ENCODE results near the gene TPST2. TPM values are rescaled to one million over a fixed set of nuclear protein-coding genes. Genes with fewer than 3 reads are reported as not detected.
A peak's percentile ranks its signal among the peaks of the same experiment; 100 is the strongest.

TPST2 gene
- total RNA-seq, 2 experiments from 2014 or later, result 17.4 to 18.3 TPM

GRCh38 chr22:26525946-26526564 is 63.9 kb downstream of the TPST2 start:
- no peak for DNase-seq
- no peak overlapping the region for H3K27ac Mint-ChIP-seq
- no peak for ATAC-seq
- H3K4me1 Mint-ChIP-seq, result no peaks in the 10 kb centered on the region
- peaks cover 14% of the 10 kb centered on the region for H3K36me3 Mint-ChIP-seq (ENCODE audit: low read depth)
- POLR2A ChIA-PET, result no interaction called here
- no peaks in the 10 kb centered on the region for H3K27me3 Mint-ChIP-seq
- no peaks in the 10 kb centered on the region for H3K9me3 Mint-ChIP-seq (ENCODE audit: low read depth)
- intact Hi-C loops (cut with DNase I, micrococcal nuclease), result no loop called here
- CTCF ChIA-PET, result no interaction called here
- no peak overlapping the region for H3K4me3 Mint-ChIP-seq

- DNase-seq (no peak), ATAC-seq (no peak)
- Mint-ChIP-seq H3K4me3 (no peak overlapping the region), H3K9me3 (ENCODE audit: low read depth) (no peaks in the 10 kb centered on the region), H3K27me3 (no peaks in the 10 kb centered on the region), H3K4me1 (no peaks in the 10 kb centered on the region), H3K27ac (no peak overlapping the region), H3K36me3 (ENCODE audit: low read depth) (peaks cover 10% of the 10 kb centered on the region)
- intact Hi-C loops (cut with DNase I, micrococcal nuclease), result no loop called here
- POLR2A ChIA-PET, result no interaction called here
- CTCF ChIA-PET, result no interaction called here
Measured at GRCh38 chr22:26524870-26525269, 65.1 kb downstream of the TPST2 start.

GRCh38 chr22:26522592-26522991 is 67.3 kb downstream of the TPST2 start:
- ChIA-PET CTCF (interaction anchor here (0.6 to 1.2 kb wide), 3 partner anchors 21 to 71 kb away, joined by 3 read pairs; partner anchors contain the start of genes HPS4 and SRRD), POLR2A (no interaction called here)
- H3K4me1 Mint-ChIP-seq, result no peaks in the 10 kb centered on the region
- intact Hi-C loops (cut with DNase I, micrococcal nuclease), result no loop called here
- no peak overlapping the region for H3K27ac Mint-ChIP-seq
- peaks cover 7% of the 10 kb centered on the region for H3K36me3 Mint-ChIP-seq (ENCODE audit: low read depth)
- DNase-seq (no peak), ATAC-seq (no peak)
- H3K9me3 Mint-ChIP-seq (ENCODE audit: low read depth), result no peaks in the 10 kb centered on the region
- no peak overlapping the region for H3K4me3 Mint-ChIP-seq
- H3K27me3 Mint-ChIP-seq, result no peaks in the 10 kb centered on the region

- H3K27ac Mint-ChIP-seq, result no peak overlapping the region
- H3K4me3 Mint-ChIP-seq, result no peak overlapping the region
- CTCF ChIA-PET, result interaction anchor here (1.2 kb wide), 1 partner anchor 21 kb away, joined by 3 read pairs; no protein-coding TSS in a partner anchor
- POLR2A ChIA-PET, result no interaction called here
- intact Hi-C loops (cut with DNase I, micrococcal nuclease), result no loop called here
- H3K9me3 Mint-ChIP-seq (ENCODE audit: low read depth), result no peaks in the 10 kb centered on the region
- H3K4me1 Mint-ChIP-seq, result no peaks in the 10 kb centered on the region
- ATAC-seq (no peak), DNase-seq (no peak)
- peaks cover 6% of the 10 kb centered on the region for H3K36me3 Mint-ChIP-seq (ENCODE audit: low read depth)
- no peaks in the 10 kb centered on the region for H3K27me3 Mint-ChIP-seq
Measured at GRCh38 chr22:26522012-26522411, 67.9 kb downstream of the TPST2 start.

- H3K4me1 Mint-ChIP-seq, result peaks cover 12% of the 10 kb centered on the region
- H3K36me3 Mint-ChIP-seq (ENCODE audit: low read depth), result no peaks in the 10 kb centered on the region
- H3K4me3 Mint-ChIP-seq, result no peak overlapping the region
- ChIA-PET POLR2A (no interaction called here), CTCF (interaction anchor here (1.2 kb wide), 1 partner anchor 15 kb away, joined by 4 read pairs; no protein-coding TSS in a partner anchor)
- no peaks in the 10 kb centered on the region for H3K27me3 Mint-ChIP-seq
- ATAC-seq (no peak), DNase-seq (no peak)
- no peak overlapping the region for H3K27ac Mint-ChIP-seq
- intact Hi-C loops (cut with DNase I, micrococcal nuclease), result no loop called here
- no peaks in the 10 kb centered on the region for H3K9me3 Mint-ChIP-seq (ENCODE audit: low read depth)
Measured at GRCh38 chr22:26517429-26517828, 72.5 kb downstream of the TPST2 start.

- intact Hi-C loops (cut with DNase I, micrococcal nuclease), result no loop called here
- no peak for ATAC-seq
Measured at GRCh38 chr22:26516503-26516902, 73.4 kb downstream of the TPST2 start.

GRCh38 chr22:26515931-26516330 is 74.0 kb downstream of the TPST2 start:
- Mint-ChIP-seq H3K9me3 (ENCODE audit: low read depth) (no peaks in the 10 kb centered on the region), H3K36me3 (ENCODE audit: low read depth) (no peaks in the 10 kb centered on the region), H3K4me3 (no peak overlapping the region), H3K4me1 (peaks cover 17% of the 10 kb centered on the region), H3K27me3 (no peaks in the 10 kb centered on the region), H3K27ac (no peak overlapping the region)
- DNase-seq (no peak), ATAC-seq (no peak)
- ChIA-PET POLR2A (no interaction called here), CTCF (no interaction called here)
- intact Hi-C loops (cut with DNase I, micrococcal nuclease), result no loop called here

More at GRCh38 chr22:26516503-26516902, 73.4 kb downstream of the TPST2 start:
- Mint-ChIP-seq H3K4me3 (no peak overlapping the region), H3K27ac (no peak overlapping the region), H3K4me1 (peaks cover 12% of the 10 kb centered on the region), H3K27me3 (no peaks in the 10 kb centered on the region), H3K36me3 (ENCODE audit: low read depth) (no peaks in the 10 kb centered on the region), H3K9me3 (ENCODE audit: low read depth) (no peaks in the 10 kb centered on the region)
- DNase-seq, result no peak
- CTCF ChIA-PET, result no interaction called here
- POLR2A ChIA-PET, result interaction anchor here (0.7 kb wide), 1 partner anchor 34 kb away, joined by 7 read pairs; no protein-coding TSS in a partner anchor

- Mint-ChIP-seq H3K4me3 (no peak overlapping the region), H3K9me3 (ENCODE audit: low read depth) (no peaks in the 10 kb centered on the region), H3K4me1 (peaks cover 22% of the 10 kb centered on the region), H3K27ac (no peak overlapping the region), H3K36me3 (ENCODE audit: low read depth) (peaks cover 4% of the 10 kb centered on the region), H3K27me3 (no peaks in the 10 kb centered on the region)
- CTCF ChIA-PET, result interaction anchor here (0.7 to 1.0 kb wide), 2 partner anchors 9 to 129 kb away, joined by 3 read pairs; no protein-coding TSS in a partner anchor
- no peak for ATAC-seq
- intact Hi-C loops (cut with DNase I, micrococcal nuclease), result no loop called here
- no peak for DNase-seq
- POLR2A ChIA-PET, result interaction anchor here (0.6 kb wide), 1 partner anchor 66 kb away, joined by 3 read pairs; no protein-coding TSS in a partner anchor
Measured at GRCh38 chr22:26514419-26515161, 75.3 kb downstream of the TPST2 start.

GRCh38 chr22:26513838-26514237 is 76.1 kb downstream of the TPST2 start:
- POLR2A ChIA-PET, result interaction anchor here (0.5 kb wide), 1 partner anchor 15 kb away, joined by 3 read pairs; no protein-coding TSS in a partner anchor
- DNase-seq (no peak), ATAC-seq (no peak)
- intact Hi-C loops (cut with DNase I, micrococcal nuclease), result loop anchor here in 1 of 2 experiments (2.0 kb wide), 1 partner anchor 31 kb away; the partner anchor contains the start of genes HPS4 and SRRD
- peaks cover 9% of the 10 kb centered on the region for H3K36me3 Mint-ChIP-seq (ENCODE audit: low read depth)
- H3K27ac Mint-ChIP-seq, result no peak overlapping the region
- no peaks in the 10 kb centered on the region for H3K27me3 Mint-ChIP-seq
- H3K4me3 Mint-ChIP-seq, result peak overlapping the region; percentile 95
- H3K4me1 Mint-ChIP-seq, result peaks cover 27% of the 10 kb centered on the region
- no peaks in the 10 kb centered on the region for H3K9me3 Mint-ChIP-seq (ENCODE audit: low read depth)
- CTCF ChIA-PET, result no interaction called here

- Mint-ChIP-seq H3K27me3 (no peaks in the 10 kb centered on the region), H3K9me3 (ENCODE audit: low read depth) (no peaks in the 10 kb centered on the region), H3K36me3 (ENCODE audit: low read depth) (peaks cover 11% of the 10 kb centered on the region), H3K4me3 (peak within 1 kb of the TSS; percentile 95), H3K27ac (peak within 1 kb of the TSS; percentile 95), H3K4me1 (peaks cover 27% of the 10 kb centered on the region)
- DNase-seq (peak; percentile 97), ATAC-seq (peak; percentile 98)
- ChIA-PET POLR2A (interaction anchor here (1.2 kb wide), 1 partner anchor 29 kb away, joined by 3 read pairs; the partner anchor contains the start of genes HPS4 and SRRD), CTCF (interaction anchor here (0.7 to 1.0 kb wide), 3 partner anchors 52 to 153 kb away, joined by 3 to 4 read pairs (median 3); no protein-coding TSS in a partner anchor)
- intact Hi-C loops (cut with DNase I, micrococcal nuclease), result loop anchor here (1.0 to 2.0 kb wide), 6 partner anchors 29 to 160 kb away; partner anchors contain the start of genes HPS4 (in 2 of the 2), SRRD (in 2 of the 2), MIAT (in 1 of the 2) and TPST2 (in 1 of the 2)
Measured at GRCh38 chr22:26512149-26512793, 77.7 kb downstream of the TPST2 start, which contains the start of gene TFIP11. TSS of gene TFIP11 (minus strand) at chr22:26512473. CDS start at chr22:26510272, 2,201 bp downstream.

- ChIA-PET POLR2A (interaction anchor here (0.6 kb wide), 1 partner anchor 12 kb away, joined by 4 read pairs; no protein-coding TSS in a partner anchor), CTCF (no interaction called here)
- DNase-seq, result no peak
- Mint-ChIP-seq H3K27me3 (no peaks in the 10 kb centered on the region), H3K27ac (no peak overlapping the region), H3K36me3 (ENCODE audit: low read depth) (peaks cover 37% of the 10 kb centered on the region), H3K4me3 (no peak overlapping the region), H3K4me1 (peaks cover 29% of the 10 kb centered on the region), H3K9me3 (ENCODE audit: low read depth) (no peaks in the 10 kb centered on the region)
- intact Hi-C loops (cut with DNase I, micrococcal nuclease), result no loop called here
- ATAC-seq, result no peak
Measured at GRCh38 chr22:26508148-26508547, 81.8 kb downstream of the TPST2 start.

All from activated CD4-positive, alpha-beta T cell treated with anti-CD3 and anti-CD28 coated beads for 36 hours (primary cell).